Measurements from ENCODE around the gene PEX26.

Gene PEX26

GRCh38 chr22:18113680-18114394 lies 36.0 kb downstream of the PEX26 start:
- in situ Hi-C loops (cut with HindIII; ENCODE audit: low sequenced_read_pairs), result no loop called here
- TF ChIP-seq, protein P1, sequence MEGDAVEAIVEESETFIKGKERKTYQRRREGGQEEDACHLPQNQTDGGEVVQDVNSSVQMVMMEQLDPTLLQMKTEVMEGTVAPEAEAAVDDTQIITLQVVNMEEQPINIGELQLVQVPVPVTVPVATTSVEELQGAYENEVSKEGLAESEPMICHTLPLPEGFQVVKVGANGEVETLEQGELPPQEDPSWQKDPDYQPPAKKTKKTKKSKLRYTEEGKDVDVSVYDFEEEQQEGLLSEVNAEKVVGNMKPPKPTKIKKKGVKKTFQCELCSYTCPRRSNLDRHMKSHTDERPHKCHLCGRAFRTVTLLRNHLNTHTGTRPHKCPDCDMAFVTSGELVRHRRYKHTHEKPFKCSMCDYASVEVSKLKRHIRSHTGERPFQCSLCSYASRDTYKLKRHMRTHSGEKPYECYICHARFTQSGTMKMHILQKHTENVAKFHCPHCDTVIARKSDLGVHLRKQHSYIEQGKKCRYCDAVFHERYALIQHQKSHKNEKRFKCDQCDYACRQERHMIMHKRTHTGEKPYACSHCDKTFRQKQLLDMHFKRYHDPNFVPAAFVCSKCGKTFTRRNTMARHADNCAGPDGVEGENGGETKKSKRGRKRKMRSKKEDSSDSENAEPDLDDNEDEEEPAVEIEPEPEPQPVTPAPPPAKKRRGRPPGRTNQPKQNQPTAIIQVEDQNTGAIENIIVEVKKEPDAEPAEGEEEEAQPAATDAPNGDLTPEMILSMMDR (IDR thresholded peaks at IDR 0.05; ENCODE audit: low read depth, low read length, missing control alignments), result no peak
- DNase-seq (ENCODE audit: low read depth), result no peak
- no peak overlapping the region for H3K4me3 ChIP-seq (ENCODE audit: low read depth, low read length)

DNA sequence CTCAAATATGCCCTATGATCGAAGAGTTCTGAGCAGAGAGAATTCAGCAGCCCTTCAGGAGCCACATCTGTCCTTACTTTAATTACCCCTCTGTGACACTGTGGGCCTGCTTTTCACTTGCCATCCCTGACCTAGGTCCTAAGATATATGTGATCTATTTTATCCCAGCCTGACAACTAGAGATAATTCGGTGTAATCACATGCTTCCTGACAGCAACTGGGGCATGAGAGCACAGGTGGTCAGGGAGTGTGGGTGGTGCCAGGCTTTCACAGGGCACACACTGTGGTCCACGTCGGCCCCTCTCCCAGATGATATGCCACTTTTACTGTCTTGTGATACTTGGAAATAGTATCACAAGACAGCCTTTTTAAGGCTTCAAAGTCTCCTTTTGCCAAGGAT lies 36.7 kb downstream of the PEX26 start:
- H3K4me3 ChIP-seq (ENCODE audit: low read depth, low read length), result no peak overlapping the region
- in situ Hi-C loops (cut with HindIII; ENCODE audit: low sequenced_read_pairs), result no loop called here
- DNase-seq (ENCODE audit: low read depth), result no peak
- TF ChIP-seq, protein P1 (IDR thresholded peaks at IDR 0.05; ENCODE audit: low read depth, low read length, missing control alignments), result no peak

- DNase-seq (ENCODE audit: low read depth), result no peak
- TF ChIP-seq, protein P1 (IDR thresholded peaks at IDR 0.05; ENCODE audit: low read depth, low read length, missing control alignments), result no peak
- no peak overlapping the region for H3K4me3 ChIP-seq (ENCODE audit: low read depth, low read length)
- in situ Hi-C loops (cut with HindIII; ENCODE audit: low sequenced_read_pairs), result no loop called here
These were observed 37.3 kb downstream of the PEX26 start for GRCh38 chr22:18114976-18115652.

- in situ Hi-C loops (cut with HindIII; ENCODE audit: low sequenced_read_pairs), result no loop called here
- no peak for DNase-seq (ENCODE audit: low read depth)
- no peak overlapping the region for H3K4me3 ChIP-seq (ENCODE audit: low read depth, low read length)
- TF ChIP-seq, protein P1 (IDR thresholded peaks at IDR 0.05; ENCODE audit: low read depth, low read length, missing control alignments), result no peak
These were observed 38.1 kb downstream of the PEX26 start for GRCh38 chr22:18115906-18116371.

DNA sequence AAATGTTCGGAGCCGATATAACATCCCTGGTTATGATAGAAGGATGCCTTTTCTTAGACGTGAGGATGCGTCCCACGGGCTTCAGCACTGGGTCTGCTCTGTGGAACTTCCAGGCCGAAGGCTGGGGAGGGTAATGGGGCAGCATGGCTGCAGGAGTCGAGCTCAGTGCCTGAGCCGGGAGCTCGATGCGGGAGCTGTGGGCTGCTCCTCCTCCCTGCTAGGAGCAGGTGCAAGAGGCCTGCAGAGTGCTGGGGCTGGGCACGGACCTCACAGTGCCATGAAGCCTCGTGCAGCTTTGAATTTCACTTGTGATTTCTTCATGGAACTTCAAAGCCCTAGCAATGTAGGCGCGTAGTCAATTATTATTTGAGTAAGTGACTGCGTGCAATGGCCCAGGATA lies 38.8 kb downstream of the PEX26 start:
- no peak overlapping the region for H3K4me3 ChIP-seq (ENCODE audit: low read depth, low read length)
- no peak for DNase-seq (ENCODE audit: low read depth)
- TF ChIP-seq, protein P1 (IDR thresholded peaks at IDR 0.05; ENCODE audit: low read depth, low read length, missing control alignments), result no peak
- in situ Hi-C loops (cut with HindIII; ENCODE audit: low sequenced_read_pairs), result no loop called here

DNA sequence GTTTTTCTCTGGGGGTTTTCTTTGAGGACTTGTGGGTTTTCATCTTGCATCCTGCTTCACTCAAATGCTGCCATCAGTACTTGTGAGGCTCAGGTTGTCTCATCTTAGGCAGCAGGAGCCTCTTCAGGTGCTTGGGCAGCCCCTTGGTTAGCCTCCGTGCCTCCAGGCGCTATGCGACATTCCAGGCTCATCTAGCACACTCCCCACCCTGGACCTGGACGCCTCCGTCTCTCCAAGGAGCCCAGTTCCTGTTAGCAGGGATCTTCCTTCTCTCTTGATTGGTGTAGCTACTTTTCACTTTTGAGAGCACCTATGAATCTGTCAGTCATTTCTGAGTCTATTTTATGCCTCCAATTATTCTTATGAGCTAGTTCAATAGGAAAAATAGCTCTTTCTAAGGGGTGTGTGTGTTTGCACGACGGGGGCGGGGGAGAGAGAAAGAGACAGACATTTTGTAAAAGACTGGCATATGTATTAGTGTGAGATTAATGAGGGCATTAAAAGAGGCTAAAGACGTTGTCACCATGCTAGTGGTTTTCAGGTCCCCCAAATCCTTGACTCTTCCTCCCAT lies 40.6 kb downstream of the PEX26 start:
- TF ChIP-seq, protein P1 (IDR thresholded peaks at IDR 0.05; ENCODE audit: low read depth, low read length, missing control alignments), result no peak
- H3K4me3 ChIP-seq (ENCODE audit: low read depth, low read length), result no peak overlapping the region
- in situ Hi-C loops (cut with HindIII; ENCODE audit: low sequenced_read_pairs), result no loop called here
- DNase-seq (ENCODE audit: low read depth), result no peak
